Measurements from ENCODE around the gene PACRG.

The PACRG gene

GRCh38 chr6:163078712-163079111 is 350.9 kb downstream of the PACRG start:
- no peak for DNase-seq (ENCODE audit: low read depth)
- no peak for TF ChIP-seq CTCF (IDR thresholded peaks at IDR 0.05; ENCODE audit: insufficient read depth, low read depth, low read length, missing control alignments)

GRCh38 chr6:163080228-163080627 is 352.5 kb downstream of the PACRG start:
- no peak for DNase-seq (ENCODE audit: low read depth)
- TF ChIP-seq CTCF (IDR thresholded peaks at IDR 0.05; ENCODE audit: insufficient read depth, low read depth, low read length, missing control alignments): no peak
- no peak overlapping the region for H3K4me3 ChIP-seq (ENCODE audit: low read depth, low read length)

More at GRCh38 chr6:163078712-163079111, 350.9 kb downstream of the PACRG start:
- H3K4me3 ChIP-seq (ENCODE audit: low read depth, low read length): no peak overlapping the region

GRCh38 chr6:163083141-163083540 is 355.4 kb downstream of the PACRG start:
- DNase-seq (ENCODE audit: low read depth): no peak
- no peak overlapping the region for H3K4me3 ChIP-seq (ENCODE audit: low read depth, low read length)
- TF ChIP-seq CTCF (IDR thresholded peaks at IDR 0.05; ENCODE audit: insufficient read depth, low read depth, low read length, missing control alignments): no peak

GRCh38 chr6:163085426-163085825 is 357.7 kb downstream of the PACRG start:
- TF ChIP-seq CTCF (IDR thresholded peaks at IDR 0.05; ENCODE audit: insufficient read depth, low read depth, low read length, missing control alignments): no peak
- H3K4me3 ChIP-seq (ENCODE audit: low read depth, low read length): no peak overlapping the region
- no peak for DNase-seq (ENCODE audit: low read depth)

GRCh38 chr6:163085861-163086623 is 358.3 kb downstream of the PACRG start:
- DNase-seq (ENCODE audit: low read depth): no peak
- TF ChIP-seq CTCF (IDR thresholded peaks at IDR 0.05; ENCODE audit: insufficient read depth, low read depth, low read length, missing control alignments): no peak
- no peak overlapping the region for H3K4me3 ChIP-seq (ENCODE audit: low read depth, low read length)

GRCh38 chr6:163086624-163086920 is 358.8 kb downstream of the PACRG start:
- no peak for TF ChIP-seq CTCF (IDR thresholded peaks at IDR 0.05; ENCODE audit: insufficient read depth, low read depth, low read length, missing control alignments)
- no peak overlapping the region for H3K4me3 ChIP-seq (ENCODE audit: low read depth, low read length)
- no peak for DNase-seq (ENCODE audit: low read depth)

- no peak overlapping the region for H3K4me3 ChIP-seq (ENCODE audit: low read depth, low read length)
- DNase-seq (ENCODE audit: low read depth): no peak
- no peak for TF ChIP-seq CTCF (IDR thresholded peaks at IDR 0.05; ENCODE audit: insufficient read depth, low read depth, low read length, missing control alignments)
Observed at GRCh38 chr6:163087981-163088380, 360.2 kb downstream of the PACRG start.
